Duodenal mucosa (tissue), 2 donors: ENCODE data around the gene KCNJ10.
"Not testable (repeated sequence)": the region's sequence is repeated elsewhere in the genome, so short reads cannot be mapped to it uniquely, and the experiment has no call there.

Experiments
- H3K27ac ChIP-seq: one replicate; pipeline ENCODE4 v1.7.0; 2013; ENCODE audit warnings: low read depth, low read length
- H3K27me3 ChIP-seq, 2 donors: one replicate each; pipeline ENCODE4 v1.7.0; 2013; ENCODE audit warnings: low read length in 2 of 2, control low read depth in 1 of 2; ENCODE audit not compliant: insufficient read depth in 2 of 2, control insufficient read depth in 1 of 2
- H3K36me3 ChIP-seq, 2 donors: one replicate each; pipeline ENCODE4 v1.7.0; 2013; ENCODE audit warnings: low read length in 2 of 2, control low read depth in 1 of 2; ENCODE audit not compliant: insufficient read depth in 2 of 2, control insufficient read depth in 1 of 2
- H3K4me1 ChIP-seq, 2 donors: one replicate each; pipeline ENCODE4 v1.7.0; 2013; ENCODE audit warnings: low read length in 2 of 2, control low read depth in 1 of 2; ENCODE audit not compliant: insufficient read depth in 2 of 2, control insufficient read depth in 1 of 2
- H3K4me3 ChIP-seq, 2 donors: one replicate each; pipeline ENCODE4 v1.7.0; 2013; ENCODE audit warnings: low read length in 2 of 2, low read depth in 1 of 2
- H3K9ac ChIP-seq, 2 donors: one replicate each; pipeline ENCODE4 v1.7.0; 2013; ENCODE audit warnings: low read length in 2 of 2, low read depth in 1 of 2
- H3K9me3 ChIP-seq, 2 donors: one replicate each; pipeline ENCODE4 v1.7.0; 2013; ENCODE audit warnings: low read length in 2 of 2, control low read depth in 1 of 2; ENCODE audit not compliant: control insufficient read depth in 1 of 2

KCNJ10 gene

GRCh38 chr1:160111462-160111861, 41.5 kb upstream of the KCNJ10 start:
- H3K9ac ChIP-seq, H3K27ac ChIP-seq, H3K4me1 ChIP-seq, H3K36me3 ChIP-seq, H3K9me3 ChIP-seq, H3K4me3 ChIP-seq, H3K27me3 ChIP-seq: not testable (repeated sequence)

GRCh38 chr1:160109686-160110085, 39.7 kb upstream of the KCNJ10 start:
- H3K4me3 ChIP-seq: no peak overlapping the region
- no peaks in the 10 kb centered on the region for H3K4me1 ChIP-seq
- H3K9me3 ChIP-seq: no peaks in the 10 kb centered on the region
- no peaks in the 10 kb centered on the region for H3K27me3 ChIP-seq
- H3K36me3 ChIP-seq: no peaks in the 10 kb centered on the region
- no peak overlapping the region for H3K9ac ChIP-seq
- H3K27ac ChIP-seq: no peak overlapping the region

GRCh38 chr1:160108888-160109662, 39.1 kb upstream of the KCNJ10 start:
- H3K4me3 ChIP-seq: no peak overlapping the region
- H3K27me3 ChIP-seq: no peaks in the 10 kb centered on the region
- no peak overlapping the region for H3K9ac ChIP-seq
- H3K36me3 ChIP-seq: no peaks in the 10 kb centered on the region
- H3K27ac ChIP-seq: no peak overlapping the region
- H3K4me1 ChIP-seq: peaks cover 0 to 4% of the 10 kb centered on the region in 2 donors
- H3K9me3 ChIP-seq: no peaks in the 10 kb centered on the region

GRCh38 chr1:160107512-160107911, 37.6 kb upstream of the KCNJ10 start:
- H3K27ac ChIP-seq: no peak overlapping the region
- H3K36me3 ChIP-seq: no peaks in the 10 kb centered on the region
- H3K9ac ChIP-seq: no peak overlapping the region
- peaks cover 0 to 8% of the 10 kb centered on the region in 2 donors for H3K4me1 ChIP-seq
- H3K9me3 ChIP-seq: no peaks in the 10 kb centered on the region
- no peaks in the 10 kb centered on the region for H3K27me3 ChIP-seq
- H3K4me3 ChIP-seq: no peak overlapping the region

DNA sequence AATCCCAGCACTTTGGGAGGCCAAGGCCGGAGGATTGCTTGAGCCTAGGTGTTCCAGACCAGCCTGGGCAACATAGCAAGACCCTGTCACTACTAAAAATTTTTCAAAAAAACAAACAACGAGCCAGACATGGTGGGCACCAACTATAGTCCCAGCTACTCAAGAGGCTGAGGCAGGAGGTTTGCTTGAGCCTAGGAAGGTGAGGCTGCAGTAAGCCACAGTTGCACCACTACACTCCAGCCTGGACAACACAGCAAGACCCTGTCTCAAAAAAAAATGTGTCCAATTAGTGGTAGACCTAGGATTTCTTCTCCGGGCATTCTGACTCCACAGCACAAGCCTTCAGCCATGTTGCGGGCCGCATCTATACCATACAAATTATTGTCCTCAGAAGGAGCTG, 35.2 kb upstream of the KCNJ10 start:
- no peak overlapping the region for H3K9ac ChIP-seq
- H3K4me3 ChIP-seq: no peak overlapping the region
- no peaks in the 10 kb centered on the region for H3K9me3 ChIP-seq
- peaks cover 5 to 15% of the 10 kb centered on the region in 2 donors for H3K4me1 ChIP-seq
- no peak overlapping the region for H3K27ac ChIP-seq
- H3K27me3 ChIP-seq: no peaks in the 10 kb centered on the region
- H3K36me3 ChIP-seq: no peaks in the 10 kb centered on the region

DNA sequence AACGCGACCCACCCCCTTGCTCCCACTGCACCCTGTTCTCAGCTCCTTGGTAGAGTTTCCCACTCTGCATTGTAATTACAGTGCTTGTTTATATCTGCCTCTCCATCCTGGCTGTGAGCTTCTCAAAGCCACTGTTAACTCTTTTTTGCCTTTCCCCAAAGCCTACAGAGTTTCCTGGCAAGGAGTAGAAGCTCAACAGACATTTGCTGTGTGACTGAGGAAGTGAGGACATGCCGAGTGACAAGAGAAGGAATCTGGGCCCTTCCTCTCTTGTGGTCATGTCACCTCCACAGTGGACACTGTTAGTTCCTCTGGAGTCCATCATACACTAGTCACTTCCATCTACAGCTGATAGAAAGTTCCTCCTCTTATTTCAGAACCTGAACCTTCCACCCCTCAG, 34.5 kb upstream of the KCNJ10 start:
- peaks cover 6 to 18% of the 10 kb centered on the region in 2 donors for H3K4me1 ChIP-seq
- H3K4me3 ChIP-seq: no peak overlapping the region
- H3K36me3 ChIP-seq: no peaks in the 10 kb centered on the region
- H3K27ac ChIP-seq: no peak overlapping the region
- H3K9ac ChIP-seq: no peak overlapping the region
- no peaks in the 10 kb centered on the region for H3K27me3 ChIP-seq
- H3K9me3 ChIP-seq: no peaks in the 10 kb centered on the region

- H3K4me1 ChIP-seq: peaks cover 10 to 22% of the 10 kb centered on the region in 2 donors
- H3K27me3 ChIP-seq: no peaks in the 10 kb centered on the region
- H3K4me3 ChIP-seq: no peak overlapping the region
- no peak overlapping the region for H3K9ac ChIP-seq
- H3K36me3 ChIP-seq: no peaks in the 10 kb centered on the region
- H3K9me3 ChIP-seq: no peaks in the 10 kb centered on the region
- no peak overlapping the region for H3K27ac ChIP-seq
Measured at GRCh38 chr1:160103658-160104408, 33.9 kb upstream of the KCNJ10 start.

- H3K9me3 ChIP-seq: no peaks in the 10 kb centered on the region
- H3K36me3 ChIP-seq: no peaks in the 10 kb centered on the region
- H3K27ac ChIP-seq: no peak overlapping the region
- H3K4me3 ChIP-seq: no peak overlapping the region
- no peaks in the 10 kb centered on the region for H3K27me3 ChIP-seq
- no peak overlapping the region for H3K9ac ChIP-seq
- peaks cover 19 to 33% of the 10 kb centered on the region in 2 donors for H3K4me1 ChIP-seq
Measured at GRCh38 chr1:160101717-160102522, 32.0 kb upstream of the KCNJ10 start.

GRCh38 chr1:160101037-160101716, 31.2 kb upstream of the KCNJ10 start:
- Histone ChIP-seq H3K9ac (peak overlapping the region in 1 of 2 donors; percentile 15), H3K27ac (no peak overlapping the region), H3K36me3 (no peaks in the 10 kb centered on the region), H3K27me3 (no peaks in the 10 kb centered on the region), H3K4me1 (peaks cover 26 to 41% of the 10 kb centered on the region in 2 donors), H3K9me3 (no peaks in the 10 kb centered on the region), H3K4me3 (no peak overlapping the region)
